MM.1S (cell line): Measurements from ENCODE around the gene NPHS1.
"Not testable (repeated sequence)": the region's sequence is repeated elsewhere in the genome, so short reads cannot be mapped to it uniquely, and the experiment has no call there.

Experiments
- DNase-seq: peaks from one replicate; pipeline ENCODE4 v3.0.0-alpha.2; 2015
- H2AFZ ChIP-seq: fragments of 300-600 bp; sonication (generic); 2 replicates; pipeline ENCODE4 v1.6.0; 2016; ENCODE audit warnings: antibody characterized with exemption, low read length
- H3F3A ChIP-seq: fragments of 300-600 bp; sonication (generic); 2 replicates; pipeline ENCODE4 v1.6.1; 2016; ENCODE audit warnings: mild to moderate bottlenecking, antibody characterized with exemption, low read length, moderate library complexity, mixed read lengths; ENCODE audit not compliant: insufficient read depth
- H3K27ac ChIP-seq: fragments of 300-600 bp; sonication (generic); 2 replicates; pipeline ENCODE4 v1.5.1; 2016; ENCODE audit warnings: mild to moderate bottlenecking, low read length
- H3K27me3 ChIP-seq: fragments of 300-600 bp; sonication (generic); replicated peaks from 2 replicates; pipeline ENCODE4 v1.6.0; 2016; ENCODE audit warnings: low read length; ENCODE audit not compliant: insufficient read depth
- H3K36me3 ChIP-seq: fragments of 300-600 bp; sonication (generic); replicated peaks from 2 replicates; pipeline ENCODE4 v1.6.1; 2016; ENCODE audit warnings: mild to moderate bottlenecking, low read length, mixed read lengths; ENCODE audit not compliant: insufficient read depth
- H3K4me1 ChIP-seq: fragments of 300-600 bp; sonication (generic); 2 replicates; pipeline ENCODE4 v1.6.1; 2016; ENCODE audit warnings: low read length, mixed read lengths
- H3K4me2 ChIP-seq: fragments of 300-600 bp; sonication (generic); 2 replicates; pipeline ENCODE4 v1.6.0; 2016; ENCODE audit warnings: low read depth, low read length
- H3K4me3 ChIP-seq: fragments of 300-600 bp; sonication (generic); 2 replicates; pipeline ENCODE4 v1.5.1; 2016; ENCODE audit warnings: low read length, mixed read lengths
- H3K79me2 ChIP-seq: fragments of 300-600 bp; sonication (generic); 2 replicates; pipeline ENCODE4 v1.6.1; 2016; ENCODE audit warnings: mixed run types, low read length, mixed read lengths
- H3K9ac ChIP-seq: fragments of 300-600 bp; sonication (generic); 2 replicates; pipeline ENCODE4 v1.6.1; 2016; ENCODE audit warnings: low read length, mixed read lengths
- H3K9me2 ChIP-seq: fragments of 300-600 bp; sonication (generic); replicated peaks from 2 replicates; pipeline ENCODE4 v1.6.1; 2016; ENCODE audit warnings: mild to moderate bottlenecking, low read length, mixed read lengths; ENCODE audit not compliant: insufficient read depth
- H3K9me3 ChIP-seq: fragments of 300-600 bp; sonication (generic); replicated peaks from 2 replicates; pipeline ENCODE4 v1.6.1; 2016; ENCODE audit warnings: mild to moderate bottlenecking, low read length, mixed read lengths; ENCODE audit not compliant: insufficient read depth
- H4K20me1 ChIP-seq: fragments of 300-600 bp; sonication (generic); 2 replicates; pipeline ENCODE4 v1.6.1; 2016; ENCODE audit warnings: mild to moderate bottlenecking, low read length, moderate library complexity, mixed read lengths; ENCODE audit not compliant: insufficient read depth
- EZH2 ChIP-seq: fragments of 300-600 bp; sonication (generic); optimal IDR thresholded peaks from 2 replicates; pipeline ENCODE3; 2017; ENCODE audit warnings: low read depth, mild to moderate bottlenecking, antibody characterized with exemption, low read length, mixed read lengths
- EZH2phosphoT487 ChIP-seq: fragments of 300-600 bp; sonication (generic); IDR thresholded peaks from 2 replicates; pipeline ENCODE4 v1.6.1; 2018; ENCODE audit warnings: antibody characterized with exemption, low read length
- TF ChIP-seq, protein P1 (sequence below): fragments of 300-600 bp; sonication (generic); IDR thresholded peaks from 2 replicates; pipeline ENCODE4 v1.5.1; 2016; ENCODE audit warnings: antibody characterized with exemption, low read length, mixed read lengths

NPHS1 gene

DNA sequence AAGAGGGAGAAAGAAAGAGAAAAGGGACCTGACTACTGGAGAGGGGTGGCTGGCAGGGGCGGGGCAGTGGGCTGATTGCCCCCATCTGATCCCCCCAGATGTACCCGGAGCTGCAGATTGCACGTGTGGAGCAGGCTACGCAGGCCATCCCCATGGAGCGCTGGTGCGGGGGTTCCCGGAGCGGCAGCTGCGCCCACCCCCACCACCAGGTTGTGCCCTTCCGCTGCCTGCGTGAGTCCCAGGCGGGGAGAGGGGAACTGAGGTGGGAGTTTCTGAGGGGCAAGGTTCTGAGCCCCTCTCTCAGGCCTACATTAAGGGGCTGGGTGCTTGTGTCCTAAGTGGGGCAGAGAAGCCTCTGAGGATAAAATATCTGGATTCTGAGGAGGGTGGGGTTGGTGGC, 18.5 kb upstream of the NPHS1 start:
- Histone ChIP-seq H3K9me3 (no peaks in the 10 kb centered on the region), H3K4me3 (no peak overlapping the region), H3K9me2 (no peaks in the 10 kb centered on the region), H3F3A (no peaks in the 10 kb centered on the region), H3K79me2 (no peaks in the 10 kb centered on the region), H3K9ac (no peak overlapping the region), H3K27ac (no peak overlapping the region), H3K4me1 (peaks cover 4% of the 10 kb centered on the region; the same call in 1 of the 2 replicates), H3K4me2 (no peak overlapping the region), H2AFZ (no peak overlapping the region), H4K20me1 (no peaks in the 10 kb centered on the region), H3K36me3 (no peaks in the 10 kb centered on the region), H3K27me3 (peaks cover 82% of the 10 kb centered on the region)
- TF ChIP-seq EZH2 (no peak), EZH2phosphoT487 (no peak)
- TF ChIP-seq, protein P1, sequence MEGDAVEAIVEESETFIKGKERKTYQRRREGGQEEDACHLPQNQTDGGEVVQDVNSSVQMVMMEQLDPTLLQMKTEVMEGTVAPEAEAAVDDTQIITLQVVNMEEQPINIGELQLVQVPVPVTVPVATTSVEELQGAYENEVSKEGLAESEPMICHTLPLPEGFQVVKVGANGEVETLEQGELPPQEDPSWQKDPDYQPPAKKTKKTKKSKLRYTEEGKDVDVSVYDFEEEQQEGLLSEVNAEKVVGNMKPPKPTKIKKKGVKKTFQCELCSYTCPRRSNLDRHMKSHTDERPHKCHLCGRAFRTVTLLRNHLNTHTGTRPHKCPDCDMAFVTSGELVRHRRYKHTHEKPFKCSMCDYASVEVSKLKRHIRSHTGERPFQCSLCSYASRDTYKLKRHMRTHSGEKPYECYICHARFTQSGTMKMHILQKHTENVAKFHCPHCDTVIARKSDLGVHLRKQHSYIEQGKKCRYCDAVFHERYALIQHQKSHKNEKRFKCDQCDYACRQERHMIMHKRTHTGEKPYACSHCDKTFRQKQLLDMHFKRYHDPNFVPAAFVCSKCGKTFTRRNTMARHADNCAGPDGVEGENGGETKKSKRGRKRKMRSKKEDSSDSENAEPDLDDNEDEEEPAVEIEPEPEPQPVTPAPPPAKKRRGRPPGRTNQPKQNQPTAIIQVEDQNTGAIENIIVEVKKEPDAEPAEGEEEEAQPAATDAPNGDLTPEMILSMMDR: no peak
- DNase-seq: no peak

DNA sequence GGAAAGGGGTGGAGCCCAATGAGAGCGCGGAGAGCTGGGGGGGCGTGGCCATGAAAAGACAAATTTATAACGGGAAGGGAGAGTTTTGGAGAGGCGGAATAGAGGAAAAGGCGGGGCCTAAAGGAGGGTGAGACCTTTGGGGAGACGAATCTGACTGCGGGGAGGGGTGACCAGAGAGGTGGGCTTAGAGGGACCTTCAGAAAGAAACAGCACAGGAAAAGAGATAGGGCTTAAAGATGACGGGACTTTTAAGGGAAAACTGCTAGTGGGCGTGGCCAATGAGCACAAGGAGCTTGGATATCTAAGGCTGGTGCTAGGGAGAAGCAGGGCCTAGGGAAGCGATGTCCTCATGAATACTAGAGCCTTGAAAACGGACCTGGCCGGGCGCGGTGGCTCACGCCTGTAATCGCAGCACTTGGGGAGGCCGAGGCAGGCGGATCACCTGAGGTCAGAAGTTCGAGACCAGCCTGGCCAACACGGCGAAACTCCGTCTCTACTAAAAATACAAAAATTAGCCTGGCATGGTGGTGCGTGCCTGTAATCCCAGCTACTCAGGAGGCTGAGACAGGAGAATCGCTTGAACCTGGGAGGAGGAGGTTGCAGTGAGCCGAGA, 17.9 kb upstream of the NPHS1 start:
- H3K9me3 ChIP-seq, H3K27ac ChIP-seq, H3K4me1 ChIP-seq, H3K79me2 ChIP-seq, H3K4me2 ChIP-seq, H3K9me2 ChIP-seq, H3K9ac ChIP-seq, H3F3A ChIP-seq, H2AFZ ChIP-seq, DNase-seq, H4K20me1 ChIP-seq, H3K4me3 ChIP-seq, H3K36me3 ChIP-seq: not testable (repeated sequence)
- H3K27me3 ChIP-seq: peaks cover 84% of the 10 kb centered on the region

DNA sequence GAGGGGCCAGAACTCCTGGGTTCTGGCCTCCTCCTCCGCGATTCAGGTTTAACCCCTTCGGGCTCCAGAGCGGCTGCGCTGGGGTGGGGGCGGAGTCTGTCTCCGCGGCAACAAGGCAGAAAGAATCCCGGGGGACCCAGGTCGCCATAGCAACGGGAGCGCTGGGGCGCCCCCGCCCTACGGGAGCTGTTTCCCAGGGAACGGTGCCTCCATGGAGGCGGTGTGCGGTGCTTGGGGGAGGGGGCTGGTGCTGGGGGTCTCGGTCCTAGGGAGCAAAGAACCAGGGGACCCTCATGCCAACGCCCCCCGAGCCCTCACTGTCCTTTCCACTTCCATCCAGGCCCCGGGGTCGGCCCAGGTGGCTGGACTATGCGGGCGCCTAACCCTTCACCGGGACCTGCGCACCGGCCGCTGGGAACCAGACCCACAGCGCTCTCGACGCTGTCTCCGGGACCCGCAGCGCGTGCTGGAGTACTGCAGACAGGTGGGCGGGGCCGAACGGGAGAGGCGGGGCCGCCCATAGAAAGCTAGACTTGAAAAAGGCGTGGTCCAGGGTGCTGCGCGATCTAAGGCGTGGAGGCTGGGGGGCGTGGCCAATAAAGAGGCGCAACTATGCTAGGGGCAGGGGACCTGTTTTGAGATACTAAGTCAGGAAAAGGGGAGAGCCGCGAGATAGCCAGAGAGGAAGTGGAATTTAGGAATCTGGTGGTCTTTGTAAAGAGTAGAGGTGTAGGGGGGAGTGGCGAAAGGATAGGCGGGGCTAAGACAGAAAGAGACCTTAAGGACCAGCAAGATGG, 17.2 kb upstream of the NPHS1 start:
- no peak for DNase-seq
- H3K4me2 ChIP-seq: peak overlapping the region; percentile 66

DNA sequence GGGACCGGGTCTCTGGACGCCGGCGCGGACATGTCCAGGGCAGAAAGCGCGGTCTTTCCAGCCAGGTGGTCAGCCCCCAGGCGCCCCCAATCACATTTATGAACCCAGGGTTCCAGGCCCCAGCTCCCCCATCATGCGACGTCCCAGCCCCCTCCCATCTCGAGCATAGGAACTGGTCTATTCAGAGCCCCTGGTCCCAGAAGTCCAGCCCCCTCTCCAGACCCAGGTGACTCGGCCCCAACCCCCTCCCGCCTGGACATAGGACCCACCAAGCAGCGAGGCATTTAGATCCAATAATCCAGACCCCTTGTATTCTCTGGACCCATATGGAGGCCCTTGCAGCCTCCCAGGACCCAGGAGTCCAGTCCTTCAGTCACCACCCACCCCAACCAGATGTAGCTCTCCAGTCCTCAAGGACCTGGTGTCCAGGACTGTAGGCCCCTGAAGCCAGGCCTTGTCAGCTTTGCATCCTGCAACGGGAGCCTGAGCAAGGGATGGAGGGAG, 16.6 kb upstream of the NPHS1 start:
- H3K4me3 ChIP-seq: peak overlapping the region; percentile 31; the same call in 1 of the 2 replicates
- H3K9me3 ChIP-seq: no peaks in the 10 kb centered on the region
- TF ChIP-seq, protein P1: no peak
- TF ChIP-seq EZH2 (no peak), EZH2phosphoT487 (no peak)
- no peak overlapping the region for H3K27ac ChIP-seq
- H3K9ac ChIP-seq: no peak overlapping the region
- peak overlapping the region; percentile 66 for H3K4me2 ChIP-seq
- H3K79me2 ChIP-seq: no peaks in the 10 kb centered on the region
- H4K20me1 ChIP-seq: no peaks in the 10 kb centered on the region
- no peaks in the 10 kb centered on the region for H3K36me3 ChIP-seq
- H3K9me2 ChIP-seq: no peaks in the 10 kb centered on the region
- peaks cover 83% of the 10 kb centered on the region for H3K27me3 ChIP-seq
- H3K4me1 ChIP-seq: peaks cover 4% of the 10 kb centered on the region; the same call in 1 of the 2 replicates
- H2AFZ ChIP-seq: peak overlapping the region; percentile 27; the same call in 1 of the 2 replicates
- DNase-seq: no peak
- H3F3A ChIP-seq: no peaks in the 10 kb centered on the region

More for the DNA sequence above, 17.2 kb upstream of the NPHS1 start:
- Histone ChIP-seq H3K4me1 (peaks cover 4% of the 10 kb centered on the region; the same call in 1 of the 2 replicates), H3K9ac (no peak overlapping the region), H3K27me3 (peaks cover 83% of the 10 kb centered on the region), H3F3A (no peaks in the 10 kb centered on the region), H3K9me2 (no peaks in the 10 kb centered on the region), H3K27ac (no peak overlapping the region), H4K20me1 (no peaks in the 10 kb centered on the region), H2AFZ (no peak overlapping the region), H3K4me3 (no peak overlapping the region), H3K9me3 (no peaks in the 10 kb centered on the region), H3K36me3 (no peaks in the 10 kb centered on the region), H3K79me2 (no peaks in the 10 kb centered on the region)
- no peak for TF ChIP-seq EZH2phosphoT487
